ENCODE results near the gene CPEB4. TPM values are rescaled to one million over a fixed set of nuclear protein-coding genes. Genes with fewer than 3 reads are reported as not detected.

The CPEB4 gene
- total and polyA plus RNA-seq, 9 of the 15 experiments (the other 6 are each of a cell fraction or from before 2014, with no cell fraction given), result 7.4 to 21.3 (median 12.4) TPM

DNA sequence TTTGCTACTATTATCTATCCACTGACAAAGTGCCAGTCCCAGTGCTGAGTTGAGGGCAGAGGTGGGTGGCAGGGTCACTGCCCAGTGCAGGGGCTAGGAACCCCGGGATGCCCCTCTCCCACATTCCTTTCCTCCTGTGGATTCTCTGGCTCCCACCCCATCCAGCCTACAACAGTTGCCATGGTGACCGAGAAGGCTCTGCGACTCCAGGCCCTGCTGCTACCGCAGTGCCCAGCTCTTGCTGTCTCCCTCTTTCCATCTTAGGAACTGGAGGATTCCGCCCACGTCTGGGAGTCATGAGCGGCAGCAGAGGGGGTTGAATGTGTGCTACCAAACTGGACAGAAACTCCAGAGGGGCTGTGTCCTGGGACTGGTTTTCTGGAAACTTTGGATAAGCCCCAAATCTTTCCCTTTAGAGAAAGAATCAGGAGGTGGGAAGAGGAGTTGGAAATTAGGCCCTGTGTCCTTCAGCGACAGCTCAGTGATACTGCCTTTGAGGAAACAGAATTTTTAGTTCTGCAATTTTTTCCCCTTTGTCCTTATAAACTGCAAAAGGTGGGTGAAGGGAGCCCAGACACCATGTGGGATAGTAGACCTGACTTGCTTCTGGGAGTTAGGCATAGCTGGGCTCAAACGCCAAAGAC is 80.1 kb downstream of the CPEB4 start:
- no peak for DNase-seq (ENCODE audit: extremely low read depth in 1 of 4, low spot score in 3 of 4)
- Histone ChIP-seq H3K27ac (ENCODE audit: extremely low read depth, low read depth, low read length) (no peak overlapping the region), H3K36me3 (ENCODE audit: control insufficient read depth, insufficient read depth, low read length) (no peaks in the 10 kb centered on the region), H3K9me3 (replicated peaks; ENCODE audit: control insufficient read depth, insufficient read depth, low read depth, low read length) (no peaks in the 10 kb centered on the region; the same call in 1 of the 2 replicates), H3K79me2 (ENCODE audit: control insufficient read depth, insufficient read depth, low read length) (no peaks in the 10 kb centered on the region), H3K9me1 (ENCODE audit: control insufficient read depth, insufficient read depth, low read length) (no peaks in the 10 kb centered on the region), H3K27me3 (ENCODE audit: control insufficient read depth in 2 of 2, insufficient read depth in 2 of 2, low read length in 2 of 2) (no peaks in the 10 kb centered on the region), H3K9ac (ENCODE audit: insufficient read depth in 1 of 2, low read depth in 2 of 2, low read length in 2 of 2) (no peak overlapping the region), H2AFZ (ENCODE audit: low read depth, low read length) (no peak overlapping the region), H4K20me1 (replicated peaks; ENCODE audit: control insufficient read depth, insufficient read depth, low read length) (no peaks in the 10 kb centered on the region), H3K4me3 (no peak overlapping the region), H3K4me2 (ENCODE audit: insufficient read depth, low read length) (no peak overlapping the region), H3K4me1 (replicated peaks in 1 of 2; ENCODE audit: control insufficient read depth in 2 of 2, insufficient read depth in 2 of 2, low read length in 2 of 2) (peaks cover 17 to 24% of the 10 kb centered on the region in 2 experiments)
- CTCF ChIA-PET (ENCODE audit: low intra/inter-chr PET ratio), result no interaction called here
- POLR2A ChIA-PET, result interaction anchor here (0.7 to 2.1 kb wide), 3 partner anchors 10 to 22 kb away, joined by 3 to 9 read pairs (median 3); no protein-coding TSS in a partner anchor
- peak; percentile 83 for TF ChIP-seq RFX1 (IDR thresholded peaks at IDR 0.05)
- no peak for TF ChIP-seq ZNF57 (CRISPR knock-in tag; IDR thresholded peaks at IDR 0.05)
- no peak for FAIRE-seq
- BruUV-seq (replicated peaks), result no TSS peak
- intact Hi-C loops (cut with micrococcal nuclease) (loop anchor here (5.0 kb wide), 1 partner anchor 41 kb away; no protein-coding TSS in a partner anchor), in situ Hi-C loops (cut with MboI) (loop anchor here (5.0 kb wide), 1 partner anchor 351 kb away; the partner anchor contains the start of gene BOD1)
- WGBS (ENCODE audit: insufficient coverage, low coverage, missing lambda C conversion rate), result 72% methylated on average over 8 of the region's 9 CpGs
- ATAC-seq, result no peak
